ENCODE results near the gene PLEKHM1.
"Not testable (repeated sequence)": the region's sequence is repeated elsewhere in the genome, so short reads cannot be mapped to it uniquely, and the experiment has no call there.

PLEKHM1 gene

GRCh38 chr17:45441526-45442310 lies 48.8 kb downstream of the PLEKHM1 start:
- DNase-seq, result no peak

- not testable (repeated sequence) for DNase-seq
Measured at GRCh38 chr17:45440839-45441515, 49.5 kb downstream of the PLEKHM1 start.

- DNase-seq, result peak; percentile 79
Measured at GRCh38 chr17:45440161-45440778, 50.3 kb downstream of the PLEKHM1 start.

- DNase-seq, result no peak
Measured at GRCh38 chr17:45438931-45439610, 51.5 kb downstream of the PLEKHM1 start.

GRCh38 chr17:45437465-45438283 lies 52.8 kb downstream of the PLEKHM1 start:
- DNase-seq, result no peak

- DNase-seq, result no peak
Measured at GRCh38 chr17:45436625-45437464, 53.7 kb downstream of the PLEKHM1 start.

- DNase-seq, result no peak
Measured at GRCh38 chr17:45436161-45436560, 54.4 kb downstream of the PLEKHM1 start.

GRCh38 chr17:45435481-45435880 lies 55.0 kb downstream of the PLEKHM1 start:
- no peak for DNase-seq

- DNase-seq, result no peak
Measured at GRCh38 chr17:45433159-45433535, 57.4 kb downstream of the PLEKHM1 start.

GRCh38 chr17:45432405-45433158 lies 57.9 kb downstream of the PLEKHM1 start, which contains the start of gene ARHGAP27:
Gene ARHGAP27 (minus strand): TSS chr17:45432870. CDS start chr17:45430279, 2,591 bp downstream.
- DNase-seq, result no peak

- no peak for DNase-seq
Measured at GRCh38 chr17:45431531-45432404, 58.8 kb downstream of the PLEKHM1 start.

GRCh38 chr17:45430738-45431530 lies 59.6 kb downstream of the PLEKHM1 start:
- no peak for DNase-seq

GRCh38 chr17:45430006-45430737 lies 60.3 kb downstream of the PLEKHM1 start:
- DNase-seq, result no peak

GRCh38 chr17:45429339-45430005 lies 61.0 kb downstream of the PLEKHM1 start:
- DNase-seq, result no peak

GRCh38 chr17:45428931-45429338 lies 61.6 kb downstream of the PLEKHM1 start:
- no peak for DNase-seq

GRCh38 chr17:45428050-45428617 lies 62.4 kb downstream of the PLEKHM1 start:
- peak; percentile 23 for DNase-seq
